GM21825 (cell line): Measurements from ENCODE around the gene ZP1.

Experiments
- ATAC-seq: cut with Tn5 transposase; IDR thresholded peaks from one replicate; pipeline ENCODE4 v1.9.1; 2021; ENCODE audit warnings: mild to moderate bottlenecking, moderate library complexity; ENCODE audit not compliant: unreplicated experiment

Gene ZP1

DNA sequence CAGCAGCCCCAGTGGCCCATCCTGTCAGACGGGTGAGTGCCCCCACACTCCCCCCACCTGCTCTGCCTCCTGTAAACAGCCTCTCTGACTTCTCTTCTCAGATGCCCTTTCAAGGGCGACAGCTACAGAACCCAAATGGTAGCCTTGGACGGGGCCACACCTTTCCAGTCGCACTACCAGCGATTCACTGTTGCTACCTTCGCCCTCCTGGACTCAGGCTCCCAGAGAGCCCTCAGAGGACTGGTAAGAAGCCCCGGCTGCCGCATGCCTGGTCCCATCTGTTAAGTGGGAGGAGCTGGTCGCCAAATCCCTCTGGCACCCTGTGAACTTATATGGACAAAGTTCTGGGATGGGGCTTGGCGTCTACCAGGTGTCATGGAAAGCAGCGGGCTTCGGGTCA is 6.2 kb downstream of the ZP1 start:
- no peak for ATAC-seq

DNA sequence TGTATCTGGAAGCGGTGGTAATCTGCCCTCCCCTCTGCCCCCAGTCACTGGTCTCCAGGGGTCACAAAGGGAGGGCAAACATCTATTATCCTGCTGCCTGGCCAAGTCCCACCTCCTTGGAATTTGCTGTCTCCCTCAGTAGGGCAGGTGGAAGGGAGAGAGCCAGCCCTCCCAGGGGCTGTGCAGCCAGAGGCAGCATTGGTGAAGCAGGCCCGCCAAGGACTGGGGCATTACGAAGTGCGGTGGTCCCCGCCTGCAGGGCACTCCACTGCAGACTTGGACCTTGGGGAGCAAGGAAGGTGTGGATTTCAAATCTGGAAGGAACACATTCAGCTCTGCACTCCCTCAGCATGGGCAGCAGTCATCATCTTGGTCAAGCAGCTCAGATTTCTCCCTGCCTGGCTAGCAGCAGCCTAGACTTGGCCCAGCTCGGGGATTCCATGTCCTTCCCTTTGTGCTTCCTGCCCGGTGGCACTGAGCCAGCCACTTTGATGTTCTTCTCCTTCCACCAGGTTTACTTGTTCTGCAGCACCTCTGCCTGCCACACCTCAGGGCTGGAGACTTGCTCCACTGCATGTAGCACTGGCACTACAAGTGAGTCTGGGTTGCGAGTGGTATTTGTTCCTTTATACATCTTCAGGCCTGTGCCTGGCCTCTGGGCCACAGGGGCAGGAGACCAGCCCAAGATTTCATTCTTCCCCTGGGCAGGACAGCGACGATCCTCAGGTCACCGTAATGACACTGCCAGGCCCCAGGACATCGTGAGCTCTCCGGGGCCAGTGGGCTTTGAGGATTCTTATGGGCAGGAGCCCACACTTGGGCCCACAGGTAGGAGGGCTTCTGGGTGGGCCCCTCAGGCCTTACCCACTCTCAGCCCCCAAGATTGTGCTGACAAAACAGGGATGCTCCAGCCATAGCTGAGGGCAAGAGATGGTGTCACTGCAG is 7.4 kb downstream of the ZP1 start:
- no peak for ATAC-seq

DNA sequence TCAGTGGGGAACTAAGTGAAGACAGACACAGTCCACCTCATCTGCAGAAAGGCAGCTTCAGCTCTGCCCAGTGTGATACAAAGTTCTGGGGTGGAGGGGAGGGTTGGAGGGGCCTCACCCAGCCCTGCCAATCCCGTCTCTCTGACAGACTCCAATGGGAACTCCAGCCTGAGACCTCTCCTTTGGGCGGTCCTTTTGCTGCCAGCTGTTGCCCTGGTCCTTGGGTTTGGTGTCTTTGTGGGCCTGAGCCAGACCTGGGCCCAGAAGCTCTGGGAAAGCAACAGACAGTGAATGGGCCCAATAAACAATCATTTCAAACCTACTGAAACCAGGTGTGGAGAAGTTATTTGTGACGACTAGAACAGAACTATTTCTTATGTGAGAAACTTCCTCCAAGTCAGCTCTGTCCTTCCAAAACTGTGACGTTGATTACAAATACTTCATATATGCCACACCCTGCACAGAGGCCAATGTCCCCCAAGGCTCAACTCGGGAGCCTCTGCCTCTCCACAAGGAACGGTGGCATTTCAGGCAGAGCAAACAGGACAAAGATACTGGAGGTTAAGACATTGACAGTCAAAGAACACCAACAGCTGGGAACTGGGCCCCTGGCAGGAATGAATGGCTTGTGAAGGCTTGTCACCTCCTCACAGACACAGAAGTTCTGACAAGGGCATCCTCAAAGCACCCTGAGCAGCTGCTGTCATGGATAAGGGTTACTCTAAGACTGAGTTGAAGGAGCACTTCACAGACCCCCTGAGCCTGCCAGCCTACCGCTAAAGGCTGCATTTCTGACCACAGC is 8.2 kb downstream of the ZP1 start:
- ATAC-seq, result no peak

DNA sequence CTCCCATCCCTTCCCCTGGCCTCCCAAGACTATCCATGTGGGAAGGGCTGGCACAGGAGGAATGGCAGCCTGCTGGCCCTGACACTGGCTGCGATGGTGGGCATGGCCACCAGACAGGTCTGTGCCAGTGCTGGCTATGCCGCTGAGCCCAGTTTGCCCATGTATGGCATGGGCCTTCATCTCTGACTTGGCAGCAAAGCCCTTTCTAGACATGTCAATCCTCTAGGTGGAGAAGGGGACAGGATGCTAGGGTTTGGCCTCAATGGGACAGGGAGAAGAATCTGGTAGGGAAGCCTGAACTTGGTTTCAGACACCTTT is 8.8 kb downstream of the ZP1 start:
- no peak for ATAC-seq

DNA sequence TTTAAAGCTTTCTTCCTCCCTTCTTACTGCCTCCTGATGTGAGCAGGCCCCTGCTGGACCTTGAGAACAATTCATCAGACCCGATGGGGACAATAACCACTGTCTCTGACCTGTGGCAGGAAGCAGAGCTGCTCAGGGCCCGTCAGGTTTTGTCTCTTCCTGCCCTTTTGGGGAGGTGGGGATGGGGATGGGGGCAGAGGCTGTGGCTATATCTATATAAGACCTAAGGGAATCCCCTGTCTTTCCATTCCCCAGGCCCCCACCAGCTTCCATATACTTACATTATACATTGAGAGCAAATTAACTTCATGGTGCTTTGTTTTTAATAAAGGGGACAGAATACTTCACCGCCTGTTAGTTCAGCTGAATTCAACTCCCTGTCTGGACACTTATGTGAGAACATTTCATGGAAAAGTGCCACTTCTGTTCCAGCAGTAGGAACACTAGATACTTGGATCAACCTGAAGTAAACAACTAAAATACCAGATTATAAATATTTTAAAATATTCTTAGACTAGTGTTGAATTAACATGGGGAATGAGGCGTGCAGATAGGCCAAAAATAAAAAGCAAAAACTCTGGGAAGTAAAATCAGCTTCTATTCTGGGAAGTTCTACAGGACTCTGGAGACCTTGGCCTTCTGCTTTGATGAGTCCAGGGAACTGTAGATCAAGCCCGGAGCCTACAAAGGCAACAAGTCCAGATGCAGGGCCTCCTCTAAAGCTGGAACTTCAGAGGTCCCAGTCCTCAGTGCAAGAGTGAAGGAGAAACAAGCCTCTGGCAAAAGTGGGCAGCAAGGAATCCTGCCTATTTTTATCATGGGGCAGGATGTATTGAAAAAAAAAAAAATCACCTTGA is 11.1 kb downstream of the ZP1 start:
- no peak for ATAC-seq

DNA sequence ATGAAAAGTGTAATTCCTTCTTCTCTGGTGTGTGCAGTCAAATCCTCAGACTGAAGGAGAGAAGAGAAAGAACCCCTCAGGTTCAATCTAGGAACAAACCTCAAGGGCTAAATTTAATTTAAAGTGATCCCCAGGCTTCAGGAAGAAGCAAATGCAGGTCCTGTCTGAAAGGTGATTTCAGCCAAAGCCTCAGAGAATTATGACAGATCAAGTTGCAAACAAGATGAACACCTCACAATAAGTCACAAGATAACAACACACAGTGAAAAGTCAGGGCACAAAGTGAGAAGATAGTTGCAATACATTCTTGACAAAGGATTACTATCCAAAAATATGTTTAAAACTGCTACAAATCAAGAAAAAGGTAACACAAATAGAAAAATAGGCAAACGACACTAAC is 11.8 kb downstream of the ZP1 start:
- ATAC-seq, result no peak

DNA sequence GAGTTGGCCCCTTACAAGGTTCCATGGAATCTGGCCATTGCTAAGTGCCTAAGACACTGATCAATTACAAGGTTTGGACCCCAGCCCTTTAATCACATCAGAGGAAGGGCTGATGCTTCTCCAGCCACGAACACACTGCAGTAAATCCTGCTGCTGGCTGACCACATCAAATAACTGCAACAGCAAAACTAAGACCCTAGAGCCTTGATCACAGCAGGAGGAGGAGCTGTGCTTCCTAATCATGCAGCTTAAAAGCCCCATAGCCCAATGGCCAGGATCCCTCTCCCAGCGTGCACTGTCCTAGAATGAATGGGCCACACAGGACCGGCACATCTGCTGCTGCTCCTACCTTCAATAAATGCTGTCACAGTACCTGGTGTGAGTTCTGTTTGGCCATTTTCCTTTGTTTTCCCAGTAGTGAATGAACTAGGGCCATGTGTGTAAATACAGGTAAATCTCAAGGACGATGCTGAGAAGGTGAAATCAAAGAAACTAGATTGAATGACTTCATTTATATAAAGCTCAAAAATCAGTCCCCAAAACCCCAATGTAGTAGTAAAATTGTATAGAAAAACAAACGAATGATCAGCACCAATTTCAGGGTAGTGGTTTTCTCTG is 12.7 kb downstream of the ZP1 start:
- no peak for ATAC-seq

DNA sequence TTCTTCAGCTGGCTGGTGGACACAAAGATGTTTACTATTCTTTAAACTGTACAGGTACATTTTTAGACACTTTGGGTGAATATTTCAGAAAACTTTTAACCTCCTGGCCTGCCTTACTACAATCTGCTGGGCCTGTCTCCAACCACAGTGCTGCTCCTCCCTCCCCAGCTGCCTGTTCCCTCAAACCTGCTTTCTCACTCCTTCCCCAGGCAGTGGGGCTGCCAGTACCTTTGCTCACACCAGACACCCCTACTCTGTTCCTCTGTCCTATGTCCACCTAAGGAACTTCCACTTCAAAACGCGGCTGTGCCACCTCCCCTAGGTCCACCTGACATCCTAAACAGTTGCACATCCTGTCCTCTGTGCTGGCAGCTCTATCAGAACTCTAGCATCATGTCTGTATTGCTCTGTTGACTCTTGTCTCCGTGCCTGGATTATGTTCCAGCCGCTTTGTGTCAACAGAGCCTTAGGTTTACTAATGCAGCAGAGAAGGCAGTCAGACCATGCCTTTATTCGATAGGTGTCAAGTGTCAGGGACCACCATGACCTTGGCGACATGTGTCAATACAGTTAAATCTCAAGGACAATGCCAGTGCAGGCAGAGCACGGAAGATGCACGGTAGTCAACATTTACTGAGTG is 13.4 kb downstream of the ZP1 start:
- ATAC-seq, result no peak

DNA sequence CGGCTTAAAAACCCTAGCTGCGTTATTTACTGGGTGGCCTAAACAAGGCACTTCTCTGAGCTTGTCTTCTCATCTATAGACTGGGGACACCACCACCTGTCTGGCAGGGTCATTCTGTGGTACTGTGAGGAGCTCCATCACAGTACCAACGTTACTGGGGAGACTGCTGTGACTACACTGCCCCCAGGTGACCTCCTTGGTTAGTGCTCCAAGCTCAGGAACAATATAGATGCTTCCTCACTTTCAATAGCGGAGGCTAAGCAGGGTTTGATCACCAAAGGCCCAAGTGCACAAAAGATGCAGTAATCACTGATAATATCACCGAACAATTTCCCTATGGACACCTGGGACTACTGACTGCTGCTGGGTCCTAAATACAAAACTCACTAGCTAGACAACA is 20.2 kb downstream of the ZP1 start:
- no peak for ATAC-seq

DNA sequence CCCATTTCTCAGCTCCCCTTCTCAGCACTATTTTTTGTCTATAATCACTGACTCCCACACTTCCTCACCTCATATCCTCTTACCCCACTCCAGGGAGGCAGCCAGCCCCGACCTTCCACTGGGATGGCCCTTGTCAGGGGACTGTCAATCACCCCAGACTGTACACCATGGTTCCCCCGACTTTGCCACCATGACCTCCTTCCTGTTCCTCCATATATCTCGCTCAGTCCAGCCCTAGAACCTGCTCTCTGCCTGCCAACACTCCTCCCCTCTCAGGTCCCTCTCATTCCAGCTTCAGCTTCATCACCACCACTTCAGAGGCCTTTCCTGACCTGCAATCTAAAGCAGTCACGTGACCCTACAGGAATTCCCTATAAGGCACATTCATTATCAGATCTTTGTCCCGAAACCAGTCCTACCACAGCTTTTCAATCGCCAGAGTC is 22.5 kb downstream of the ZP1 start:
- ATAC-seq, result no peak

DNA sequence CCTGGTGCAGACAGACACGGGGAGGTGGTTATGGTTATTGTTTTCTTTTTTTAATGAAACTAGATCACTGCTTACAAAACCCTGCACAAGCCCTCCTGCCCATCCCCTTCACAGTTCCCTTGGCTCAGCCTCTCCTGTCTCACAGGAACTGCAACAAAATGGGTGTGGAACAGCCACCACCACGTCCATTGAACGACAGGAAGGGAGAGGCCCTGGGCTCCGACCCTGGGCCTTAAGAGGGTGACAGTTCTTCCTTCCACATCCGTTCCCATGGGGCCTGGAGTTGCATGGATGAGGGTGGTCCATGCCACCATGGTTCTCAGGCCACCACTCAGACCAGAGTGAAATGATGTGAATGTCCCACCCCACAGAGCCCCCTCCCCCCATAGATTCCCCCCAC is 23.4 kb downstream of the ZP1 start:
- no peak for ATAC-seq

DNA sequence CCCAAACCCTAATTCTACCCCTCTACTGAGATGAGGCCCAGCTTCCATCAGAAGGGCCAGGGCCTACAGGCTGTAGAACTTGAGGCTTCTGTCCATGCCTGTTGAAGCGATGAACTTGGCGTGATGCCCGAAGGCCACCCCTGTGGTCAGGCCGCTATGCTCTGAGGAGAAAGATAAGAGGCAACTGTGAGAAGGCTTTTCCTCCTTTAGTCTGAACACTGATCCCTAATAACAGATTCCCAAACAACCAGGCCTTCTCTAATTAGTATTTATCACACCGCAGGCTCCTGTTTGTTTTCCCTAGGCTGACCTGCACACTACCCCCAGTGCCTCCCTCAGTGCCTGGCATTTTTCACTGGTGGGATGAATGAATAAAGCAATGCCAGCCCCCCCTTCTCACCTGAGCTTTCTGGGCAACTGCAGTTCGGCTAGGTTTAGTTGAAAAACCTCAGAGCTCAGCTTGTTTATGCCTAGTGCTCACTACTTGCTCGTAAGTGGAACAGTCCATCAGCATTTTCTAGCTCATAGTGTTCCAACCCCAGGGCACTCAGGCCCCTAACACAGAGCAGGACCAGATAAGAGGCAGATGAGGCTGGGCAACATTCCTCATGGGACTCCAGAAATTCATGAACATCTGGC is 23.9 kb downstream of the ZP1 start:
- no peak for ATAC-seq

DNA sequence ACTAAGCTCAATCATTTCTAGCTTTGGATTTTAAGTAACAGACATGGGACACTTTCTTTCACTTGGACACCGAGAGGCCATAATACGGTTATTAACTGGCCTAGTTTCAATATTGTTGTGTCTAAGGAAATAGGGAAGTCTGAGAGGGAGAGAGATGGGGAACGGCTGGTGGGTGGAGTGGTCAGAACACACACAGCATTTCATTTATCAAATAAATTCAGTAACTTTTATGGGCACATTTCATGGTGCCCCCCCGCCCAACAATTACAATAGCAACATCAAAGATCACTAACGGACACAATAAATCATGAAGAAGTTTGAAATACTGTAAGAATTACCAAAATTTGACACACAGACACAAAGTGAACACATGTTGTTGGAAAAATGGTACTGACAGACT is 28.3 kb downstream of the ZP1 start:
- ATAC-seq, result no peak

DNA sequence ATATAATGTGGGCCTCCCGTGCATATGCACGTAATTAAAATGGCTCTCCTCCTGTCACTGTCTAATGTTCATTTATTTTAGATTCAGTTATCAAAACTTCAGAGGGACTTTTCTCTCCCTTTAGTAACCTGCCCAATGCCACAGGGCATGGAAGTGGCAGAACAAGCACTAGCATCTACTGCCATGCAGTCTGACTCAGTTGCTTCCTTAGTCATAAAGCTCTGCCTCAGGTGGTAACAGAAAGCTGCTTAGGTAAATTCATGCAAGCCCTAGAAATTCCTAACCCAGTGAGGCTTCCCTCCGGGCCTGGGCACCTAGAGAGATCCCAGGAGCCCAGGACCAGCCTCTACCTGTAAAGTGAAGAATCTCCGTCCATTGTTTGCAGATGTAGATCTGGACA is 30.2 kb downstream of the ZP1 start:
- ATAC-seq, result no peak

DNA sequence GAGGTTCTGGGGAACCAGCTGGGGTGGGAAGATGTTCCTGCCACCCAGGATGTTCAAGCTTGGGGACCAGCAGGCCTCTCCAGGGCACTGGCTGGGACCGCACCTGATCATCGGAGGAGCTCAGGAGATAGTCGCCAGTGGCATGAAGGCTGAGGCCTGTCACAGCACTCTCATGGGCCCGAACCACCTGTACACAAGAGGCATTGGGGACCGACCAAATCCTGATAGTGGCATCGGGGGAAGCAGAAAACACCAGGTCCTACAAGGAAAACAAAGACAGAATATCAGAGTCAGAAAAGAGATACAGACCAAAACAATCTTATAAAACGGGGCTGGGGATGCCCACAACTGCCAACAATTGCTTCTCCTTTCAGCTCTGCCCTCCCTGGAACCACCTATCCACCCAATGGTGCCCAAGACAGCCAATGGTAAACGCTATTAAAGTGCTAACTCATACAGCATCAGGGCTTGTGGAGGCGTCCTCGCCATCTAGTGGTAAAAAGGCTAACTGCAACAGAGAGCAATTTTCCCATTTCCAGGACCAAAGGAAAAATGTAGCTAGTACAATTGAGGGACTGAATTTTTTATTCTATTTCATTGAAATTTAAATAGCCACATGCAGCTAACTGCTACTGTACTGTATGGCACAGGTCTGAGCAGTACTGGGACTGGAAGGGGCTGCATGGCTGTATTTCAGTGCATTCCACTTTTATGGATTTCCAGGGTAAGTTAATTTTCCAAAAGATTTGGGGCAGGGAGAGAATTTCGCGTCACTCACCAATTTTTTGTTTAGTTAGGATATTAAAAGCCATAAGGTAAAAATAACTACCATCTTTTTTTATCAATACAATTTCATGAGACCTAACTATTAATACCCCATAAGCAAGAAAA is 31.9 kb downstream of the ZP1 start:
- ATAC-seq, result no peak

DNA sequence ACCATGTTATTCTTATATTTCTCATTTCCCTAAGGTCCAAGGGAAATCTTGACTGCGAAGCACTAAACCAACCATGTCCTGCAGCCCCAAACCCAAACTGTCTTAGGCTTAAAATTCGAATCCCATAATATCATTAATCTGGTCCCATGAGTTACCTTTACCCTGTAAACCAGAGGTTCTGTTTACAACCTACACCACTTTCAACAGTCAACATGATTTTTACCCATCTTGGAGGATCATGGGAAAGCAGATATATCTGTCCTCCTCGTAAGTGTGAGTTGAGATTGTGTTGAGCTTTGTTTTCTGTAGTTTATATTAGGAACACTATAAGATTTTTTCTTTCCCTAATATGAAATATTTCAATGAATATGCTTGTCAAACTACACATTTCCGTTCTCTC is 32.6 kb downstream of the ZP1 start:
- ATAC-seq, result no peak

DNA sequence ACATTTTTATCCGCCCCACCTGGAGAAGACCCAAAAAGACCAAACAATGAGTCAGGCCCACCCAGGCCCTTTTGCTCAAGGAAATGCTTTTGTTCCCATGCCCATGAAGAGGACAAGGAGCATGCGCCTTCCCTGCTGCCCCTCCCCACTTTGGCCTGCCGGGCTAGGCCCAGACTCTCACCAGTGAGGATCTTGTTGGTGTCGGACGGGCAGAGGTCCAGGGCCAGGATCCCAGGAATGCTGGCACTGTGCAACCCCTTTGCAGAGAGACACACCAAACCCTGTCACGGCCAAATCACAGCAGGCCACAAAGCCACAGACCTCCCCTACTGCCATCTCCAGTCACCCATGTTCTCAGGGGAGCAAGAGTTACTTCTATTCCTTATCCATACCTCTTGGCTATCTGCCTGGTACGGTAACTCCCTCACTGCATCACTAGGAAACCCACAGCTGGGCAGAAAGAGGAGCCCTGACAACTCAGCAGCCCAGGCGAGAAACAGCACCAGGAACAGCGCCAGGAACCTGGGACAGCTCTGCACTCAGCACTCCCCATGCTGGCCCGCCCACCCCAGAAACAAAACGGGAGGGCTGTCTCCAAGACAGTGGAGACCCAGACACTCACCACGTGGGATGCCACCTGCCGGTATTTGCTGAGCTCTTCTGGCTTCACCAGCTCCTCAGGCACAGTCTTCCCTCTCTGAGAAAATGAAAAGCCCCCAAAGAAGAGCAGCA is 33.5 kb downstream of the ZP1 start:
- no peak for ATAC-seq

DNA sequence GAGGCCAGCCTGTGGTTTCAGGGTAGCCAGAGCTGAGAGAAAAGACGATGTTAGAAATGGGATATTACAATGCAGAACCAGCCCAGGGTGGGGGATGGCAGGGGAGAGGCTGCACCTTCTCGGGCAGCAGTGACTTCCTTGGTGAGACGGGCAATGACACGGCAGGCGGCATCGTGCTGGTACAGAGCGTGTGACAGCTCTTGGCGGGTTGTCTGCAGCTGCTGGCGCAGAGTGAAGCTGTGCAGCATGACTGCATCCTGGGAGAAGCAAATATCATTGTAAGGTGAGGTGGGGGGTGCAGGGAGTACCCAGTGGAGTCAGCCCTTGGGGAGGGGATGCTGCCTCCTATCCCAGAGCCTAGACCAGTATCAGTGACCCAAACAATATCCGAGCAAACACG is 35.3 kb downstream of the ZP1 start:
- no peak for ATAC-seq
